ENCODE results near the gene NRARP. TPM values are rescaled to one million over a fixed set of nuclear protein-coding genes. Genes with fewer than 3 reads are reported as not detected.

NRARP gene
- total and polyA plus RNA-seq, 2 experiments from 2014 or later: 0.32 TPM; not detected in 1

DNA sequence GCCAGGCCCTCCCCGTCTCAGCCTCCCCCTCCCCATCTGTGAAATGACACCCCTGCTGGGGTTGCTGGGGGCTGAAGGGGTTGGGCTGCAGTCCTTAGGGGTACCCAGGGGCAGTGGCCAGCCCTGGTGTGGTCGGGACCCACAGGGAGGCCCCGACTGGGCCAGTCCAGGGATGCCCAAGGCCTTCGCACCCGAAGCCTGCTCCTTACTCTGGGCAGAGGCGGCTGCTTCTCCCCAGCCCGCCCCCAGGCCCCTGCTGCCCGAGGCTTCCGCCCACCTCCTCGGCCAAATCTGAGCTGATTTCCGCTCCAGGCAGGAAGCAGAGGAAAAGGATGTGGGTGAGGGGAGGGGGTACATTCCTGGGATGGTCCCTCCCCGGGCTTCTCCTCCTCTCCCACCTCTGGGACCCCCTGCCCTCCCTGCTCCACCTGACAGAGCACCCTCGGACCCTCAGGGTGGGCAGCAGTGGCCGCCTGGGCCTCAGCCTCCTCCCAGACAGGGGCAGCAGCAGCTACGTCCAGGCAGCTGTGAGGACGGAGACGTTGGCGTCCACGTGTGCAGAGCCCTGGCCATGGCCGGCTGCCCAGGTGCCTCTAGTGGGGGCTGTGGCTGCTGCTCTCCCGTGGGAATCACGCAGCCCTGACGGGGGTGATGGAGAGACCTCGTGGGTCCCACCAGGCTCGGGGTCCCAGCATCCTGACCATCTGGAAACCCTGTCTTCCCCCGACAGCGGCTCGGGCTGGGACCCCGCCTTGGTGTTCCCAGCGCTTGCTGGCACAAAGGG lies 4.2 kb upstream of the NRARP start:
- Histone ChIP-seq H3K9ac (no peak overlapping the region), H3F3A (ENCODE audit: insufficient read depth) (no peaks in the 10 kb centered on the region), H3K9me2 (ENCODE audit: insufficient read depth) (no peaks in the 10 kb centered on the region), H2AFZ (no peak overlapping the region), H3K4me3 (no peak overlapping the region), H3K9me3 (ENCODE audit: low read depth) (no peaks in the 10 kb centered on the region), H3K27ac (no peak overlapping the region), H3K79me2 (ENCODE audit: insufficient read depth) (no peaks in the 10 kb centered on the region), H3K4me2 (ENCODE audit: unreplicated experiment) (no peak overlapping the region), H3K4me1 (ENCODE audit: insufficient read depth) (no peaks in the 10 kb centered on the region), H4K20me1 (ENCODE audit: insufficient read depth) (no peaks in the 10 kb centered on the region), H3K27me3 (replicated peaks; ENCODE audit: insufficient read depth) (no peaks in the 10 kb centered on the region; the same call in 1 of the 2 replicates), H3K36me3 (ENCODE audit: low read depth) (no peaks in the 10 kb centered on the region)
- TF ChIP-seq EZH2 (IDR thresholded peaks at IDR 0.05; ENCODE audit: insufficient read depth, poor library complexity, severe bottlenecking): no peak
- TF ChIP-seq EZH2phosphoT487 (IDR thresholded peaks at IDR 0.05; ENCODE audit: insufficient read depth, low read depth): no peak
- WGBS, 2 experiments (ENCODE audit: low coverage in 1 of 2, low lambda C conversion rate in 2 of 2, missing lambda C conversion rate in 2 of 2): 34 to 47% methylated on average over 19 to 28 of the region's 30 CpGs
- no peak for DNase-seq
- in situ Hi-C loops (cut with MboI): no loop called here

DNA sequence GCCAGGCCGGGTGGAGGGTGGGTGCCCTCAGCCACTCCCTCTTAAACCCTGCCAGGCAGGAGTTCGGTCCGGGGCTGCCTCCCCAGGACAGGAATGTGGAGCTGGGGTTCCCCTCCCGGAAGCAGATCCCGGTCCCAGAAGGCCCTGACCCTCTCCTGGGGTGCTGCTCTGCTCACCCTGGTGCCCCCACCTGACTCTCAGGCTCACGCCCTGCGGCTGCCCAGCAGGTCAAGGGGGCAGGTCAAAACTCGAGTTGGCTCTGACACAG lies 3.7 kb upstream of the NRARP start:
- Histone ChIP-seq H2AFZ (0 out of 2 replicates have a peak overlapping the region, but pooled peaks have one; percentile 63), H3F3A (ENCODE audit: insufficient read depth) (no peaks in the 10 kb centered on the region), H3K4me1 (ENCODE audit: insufficient read depth) (no peaks in the 10 kb centered on the region), H3K9me3 (ENCODE audit: low read depth) (no peaks in the 10 kb centered on the region), H3K9me2 (ENCODE audit: insufficient read depth) (no peaks in the 10 kb centered on the region), H3K27ac (no peak overlapping the region), H3K36me3 (ENCODE audit: low read depth) (no peaks in the 10 kb centered on the region), H3K9ac (no peak overlapping the region), H4K20me1 (ENCODE audit: insufficient read depth) (no peaks in the 10 kb centered on the region), H3K27me3 (replicated peaks; ENCODE audit: insufficient read depth) (peaks cover 3% of the 10 kb centered on the region; the same call in 1 of the 2 replicates), H3K4me2 (ENCODE audit: unreplicated experiment) (no peak overlapping the region), H3K4me3 (no peak overlapping the region), H3K79me2 (ENCODE audit: insufficient read depth) (no peaks in the 10 kb centered on the region)
- 37 to 40% methylated on average over 5 to 8 of the region's 8 CpGs for WGBS, 2 experiments (ENCODE audit: low coverage in 1 of 2, low lambda C conversion rate in 2 of 2, missing lambda C conversion rate in 2 of 2)
- in situ Hi-C loops (cut with MboI): no loop called here
- no peak for DNase-seq
- TF ChIP-seq EZH2 (IDR thresholded peaks at IDR 0.05; ENCODE audit: insufficient read depth, poor library complexity, severe bottlenecking): no peak
- no peak for TF ChIP-seq EZH2phosphoT487 (IDR thresholded peaks at IDR 0.05; ENCODE audit: insufficient read depth, low read depth)

DNA sequence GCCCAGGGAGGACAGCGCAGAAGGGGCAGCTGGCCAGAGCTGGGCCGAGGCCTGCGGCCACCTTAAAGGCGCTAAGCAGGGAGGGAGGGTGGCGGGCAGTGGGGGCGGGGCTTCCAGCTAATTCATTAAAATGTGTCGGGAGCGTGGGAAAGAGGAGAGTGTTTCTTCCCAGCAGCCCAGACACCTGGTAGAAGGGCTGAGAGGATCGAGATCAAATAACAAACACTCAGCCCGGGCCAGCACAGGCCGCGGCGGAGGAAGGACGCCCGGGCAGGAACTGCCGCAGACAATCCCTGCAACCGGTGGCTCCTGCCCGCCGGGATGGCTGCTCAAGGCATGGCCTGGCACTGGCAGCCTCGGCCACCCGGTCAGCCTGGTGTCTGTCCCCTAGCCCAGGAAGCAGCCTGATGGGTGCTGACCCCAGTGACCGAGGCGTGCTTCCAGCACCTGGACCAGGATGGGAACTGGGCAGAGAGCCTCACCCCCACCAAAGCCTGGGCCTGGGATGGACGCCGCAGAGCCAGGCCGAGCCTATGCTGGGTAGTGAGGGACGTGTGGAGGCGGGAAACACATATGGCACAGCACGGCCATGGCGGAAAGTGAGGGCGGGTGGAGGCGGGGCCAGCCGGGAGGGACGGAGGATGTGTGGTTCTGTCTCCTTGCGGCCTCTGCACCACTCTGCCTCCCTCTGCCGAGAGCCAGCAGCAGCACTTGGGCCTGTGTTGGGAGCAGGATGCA lies 3.2 kb upstream of the NRARP start:
- no peaks in the 10 kb centered on the region for H3K4me1 ChIP-seq (ENCODE audit: insufficient read depth)
- H3K9me2 ChIP-seq (ENCODE audit: insufficient read depth): no peaks in the 10 kb centered on the region
- H3K4me3 ChIP-seq: no peak overlapping the region
- no peak overlapping the region for H3K9ac ChIP-seq
- no peaks in the 10 kb centered on the region for H3F3A ChIP-seq (ENCODE audit: insufficient read depth)
- peak overlapping the region; percentile 63; the same call in 1 of the 2 replicates for H2AFZ ChIP-seq
- H3K27ac ChIP-seq: no peak overlapping the region
- peak overlapping the region; percentile 35 for H3K4me2 ChIP-seq (ENCODE audit: unreplicated experiment)
- H3K79me2 ChIP-seq (ENCODE audit: insufficient read depth): no peaks in the 10 kb centered on the region
- no peaks in the 10 kb centered on the region for H3K9me3 ChIP-seq (ENCODE audit: low read depth)
- WGBS, 2 experiments (ENCODE audit: low coverage in 1 of 2, low lambda C conversion rate in 2 of 2, missing lambda C conversion rate in 2 of 2): 23 to 24% methylated on average over 25 to 36 of the region's 36 CpGs
- DNase-seq: peak; percentile 68
- no peaks in the 10 kb centered on the region for H4K20me1 ChIP-seq (ENCODE audit: insufficient read depth)
- H3K27me3 ChIP-seq (replicated peaks; ENCODE audit: insufficient read depth): peaks cover 8% of the 10 kb centered on the region; the same call in 1 of the 2 replicates
- H3K36me3 ChIP-seq (ENCODE audit: low read depth): no peaks in the 10 kb centered on the region
- TF ChIP-seq EZH2 (IDR thresholded peaks at IDR 0.05; ENCODE audit: insufficient read depth, poor library complexity, severe bottlenecking): no peak
- TF ChIP-seq EZH2phosphoT487 (IDR thresholded peaks at IDR 0.05; ENCODE audit: insufficient read depth, low read depth): no peak
- in situ Hi-C loops (cut with MboI): no loop called here

DNA sequence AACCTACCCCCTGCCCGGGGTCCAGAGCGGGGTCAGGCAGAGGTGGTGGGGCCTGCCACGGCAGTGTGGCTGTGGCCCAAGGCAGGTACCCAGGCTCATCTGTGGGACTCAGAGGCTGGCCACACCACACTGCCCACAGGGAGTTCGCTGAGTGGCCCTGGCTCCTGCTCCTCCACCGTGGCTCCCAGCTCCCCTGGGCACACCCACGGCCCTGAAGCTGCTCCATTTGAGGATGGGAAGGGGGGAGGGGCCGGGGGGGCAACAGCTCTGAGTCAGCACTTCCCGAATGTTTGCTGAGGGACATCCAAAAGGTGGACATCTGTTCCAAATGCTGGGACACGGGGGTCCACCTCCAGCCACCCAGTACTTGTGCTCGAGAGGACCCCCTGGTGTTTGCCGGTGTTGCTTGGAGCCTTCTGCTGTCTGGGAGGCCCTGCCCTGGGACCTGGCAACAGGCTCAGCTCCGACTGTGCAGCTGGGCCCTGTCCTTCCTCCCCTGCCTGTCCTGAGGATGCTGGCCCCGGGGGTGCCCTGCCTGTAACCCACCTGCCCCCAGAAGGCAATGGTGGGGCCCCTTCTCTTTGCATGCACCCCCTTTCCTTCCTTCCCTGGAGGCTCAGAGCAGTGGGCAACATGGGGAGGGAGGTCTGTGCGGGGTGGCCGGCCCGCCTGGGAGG lies 2.5 kb upstream of the NRARP start:
- Histone ChIP-seq H3K4me3 (no peak overlapping the region), H3K9me3 (ENCODE audit: low read depth) (no peaks in the 10 kb centered on the region), H3K36me3 (ENCODE audit: low read depth) (no peaks in the 10 kb centered on the region), H3K9me2 (ENCODE audit: insufficient read depth) (no peaks in the 10 kb centered on the region), H2AFZ (no peak overlapping the region), H3K4me2 (ENCODE audit: unreplicated experiment) (no peak overlapping the region), H3F3A (ENCODE audit: insufficient read depth) (no peaks in the 10 kb centered on the region), H3K9ac (no peak overlapping the region), H3K79me2 (ENCODE audit: insufficient read depth) (no peaks in the 10 kb centered on the region), H3K4me1 (ENCODE audit: insufficient read depth) (no peaks in the 10 kb centered on the region), H3K27ac (no peak overlapping the region), H3K27me3 (replicated peaks; ENCODE audit: insufficient read depth) (peaks cover 15% of the 10 kb centered on the region), H4K20me1 (ENCODE audit: insufficient read depth) (no peaks in the 10 kb centered on the region)
- no peak for DNase-seq
- WGBS, 2 experiments (ENCODE audit: low coverage in 1 of 2, low lambda C conversion rate in 2 of 2, missing lambda C conversion rate in 2 of 2): 34 to 35% methylated on average over 13 to 14 of the region's 16 CpGs
- in situ Hi-C loops (cut with MboI): no loop called here
- TF ChIP-seq EZH2phosphoT487 (IDR thresholded peaks at IDR 0.05; ENCODE audit: insufficient read depth, low read depth) (no peak), EZH2 (IDR thresholded peaks at IDR 0.05; ENCODE audit: insufficient read depth, poor library complexity, severe bottlenecking) (no peak)

All from GM23248 (cell line).